Measurements from ENCODE around the gene SPDYE8.
"Not testable (repeated sequence)": the region's sequence is repeated elsewhere in the genome, so short reads cannot be mapped to it uniquely, and the experiment has no call there.

Gene SPDYE8

GRCh38 chr7:73029666-73030065 lies at the start of gene SPDYE8:
SPDYE8 (minus strand) TSS chr7:73029766; CDS start chr7:73027966, 1,800 bp downstream.
- not testable (repeated sequence) for DNase-seq

GRCh38 chr7:73057811-73058210 lies 28.2 kb upstream of the SPDYE8 start, which contains the start of gene SPDYE11:
SPDYE11 (minus strand) TSS chr7:73057911; CDS start chr7:73056111, 1,800 bp downstream.
- not testable (repeated sequence) for DNase-seq

GRCh38 chr7:73006491-73006890 lies 23.1 kb downstream of the SPDYE8 start:
- not testable (repeated sequence) for DNase-seq

GRCh38 chr7:73005693-73006447 lies 23.7 kb downstream of the SPDYE8 start:
- not testable (repeated sequence) for DNase-seq

- DNase-seq = not testable (repeated sequence)
Measured at GRCh38 chr7:73005356-73005692, 24.2 kb downstream of the SPDYE8 start.

- DNase-seq = not testable (repeated sequence)
Measured at GRCh38 chr7:72997887-72998468, 31.6 kb downstream of the SPDYE8 start.

GRCh38 chr7:72997447-72997846 lies 32.1 kb downstream of the SPDYE8 start:
- not testable (repeated sequence) for DNase-seq

- DNase-seq = not testable (repeated sequence)
Measured at GRCh38 chr7:72995484-72995883, 34.1 kb downstream of the SPDYE8 start.

GRCh38 chr7:72990146-72990913 lies 39.2 kb downstream of the SPDYE8 start:
- DNase-seq = not testable (repeated sequence)

- DNase-seq = not testable (repeated sequence)
Measured at GRCh38 chr7:72982084-72982483, 47.5 kb downstream of the SPDYE8 start.

- not testable (repeated sequence) for DNase-seq
Measured at GRCh38 chr7:72980382-72980781, 49.2 kb downstream of the SPDYE8 start.

GRCh38 chr7:72976434-72976833 lies 53.1 kb downstream of the SPDYE8 start:
- DNase-seq = not testable (repeated sequence)

GRCh38 chr7:72975656-72976286 lies 53.8 kb downstream of the SPDYE8 start:
- DNase-seq = not testable (repeated sequence)

- DNase-seq = not testable (repeated sequence)
Measured at GRCh38 chr7:72974781-72975180, 54.8 kb downstream of the SPDYE8 start.

GRCh38 chr7:72971505-72971904 lies 58.1 kb downstream of the SPDYE8 start:
- not testable (repeated sequence) for DNase-seq
